H9 (cell line): ENCODE data around the gene BIRC5. TPM values are rescaled to one million over a fixed set of nuclear protein-coding genes. Genes with fewer than 3 reads are reported as not detected.

Experiments used
- DNase-seq: peaks from one replicate; pipeline ENCODE4 v3.0.0-alpha.2; 2017
- H2AFZ ChIP-seq: one replicate; pipeline ENCODE4 v1.6.1; 2013; ENCODE audit warnings: mild to moderate bottlenecking, low read length, control low read depth, moderate library complexity
- H2AK5ac ChIP-seq: 2 replicates; pipeline ENCODE4 v1.6.1; 2013; ENCODE audit warnings: low read length, control low read depth, mixed read lengths; ENCODE audit not compliant: insufficient read length
- H2BK120ac ChIP-seq: one replicate; pipeline ENCODE4 v1.6.1; 2013; ENCODE audit warnings: low read depth, mild to moderate bottlenecking, low read length, control low read depth, inconsistent platforms; ENCODE audit not compliant: poor library complexity, severe bottlenecking
- H2BK12ac ChIP-seq: 2 replicates; pipeline ENCODE4 v1.6.1; 2013; ENCODE audit warnings: low read length, control low read depth, mixed read lengths, low read depth; ENCODE audit not compliant: insufficient read length
- H2BK15ac ChIP-seq: 2 replicates; pipeline ENCODE4 v1.6.1; 2013; ENCODE audit warnings: low read depth, low read length, control low read depth
- H2BK20ac ChIP-seq: one replicate; pipeline ENCODE4 v1.6.1; 2013; ENCODE audit warnings: low read depth, mild to moderate bottlenecking, low read length, control low read depth, inconsistent platforms; ENCODE audit not compliant: poor library complexity, severe bottlenecking
- H2BK5ac ChIP-seq: 2 replicates; pipeline ENCODE4 v1.6.1; 2013; ENCODE audit warnings: low read length, control low read depth, mixed read lengths; ENCODE audit not compliant: insufficient read length
- H3K14ac ChIP-seq: 2 replicates; pipeline ENCODE4 v1.6.1; 2013; ENCODE audit warnings: low read length, control low read depth; ENCODE audit not compliant: insufficient read depth
- H3K18ac ChIP-seq: 2 replicates; pipeline ENCODE4 v1.6.1; 2013; ENCODE audit warnings: low read depth, mild to moderate bottlenecking, mixed read lengths, low read length, control low read depth; ENCODE audit not compliant: insufficient read length
- H3K23ac ChIP-seq: 2 replicates; pipeline ENCODE4 v1.6.1; 2013; ENCODE audit warnings: low read length, control low read depth, mixed read lengths, low read depth; ENCODE audit not compliant: insufficient read length
- H3K23me2 ChIP-seq: 2 replicates; pipeline ENCODE4 v1.6.1; 2013; ENCODE audit warnings: low read depth, mild to moderate bottlenecking, mixed read lengths, low read length, control low read depth; ENCODE audit not compliant: insufficient read length, poor library complexity, severe bottlenecking
- H3K27ac ChIP-seq: 2 replicates; pipeline ENCODE4 v1.5.1; 2013; ENCODE audit warnings: low read length, control low read depth, mixed read lengths, low read depth; ENCODE audit not compliant: insufficient read length
- H3K27me3 ChIP-seq: 2 replicates; pipeline ENCODE4 v1.6.1; 2013; ENCODE audit warnings: low read length, control low read depth, inconsistent platforms; ENCODE audit not compliant: insufficient read depth
- H3K4ac ChIP-seq: 2 replicates; pipeline ENCODE4 v1.6.1; 2013; ENCODE audit warnings: low read depth, mild to moderate bottlenecking, control low read depth, inconsistent platforms, low read length, moderate library complexity
- H3K4me1 ChIP-seq: 2 replicates; pipeline ENCODE4 v1.6.1; 2013; ENCODE audit warnings: low read length, control low read depth, inconsistent platforms; ENCODE audit not compliant: insufficient read depth
- H3K4me2 ChIP-seq: 2 replicates; pipeline ENCODE4 v1.6.1; 2013; ENCODE audit warnings: low read length, control low read depth, mixed read lengths; ENCODE audit not compliant: insufficient read length, insufficient read depth
- H3K56ac ChIP-seq: 2 replicates; pipeline ENCODE4 v1.6.1; 2013; ENCODE audit warnings: low read depth, mild to moderate bottlenecking, mixed read lengths, low read length, control low read depth; ENCODE audit not compliant: insufficient read length
- H3K79me1 ChIP-seq: 2 replicates; pipeline ENCODE4 v1.6.1; 2013; ENCODE audit warnings: low read depth, mild to moderate bottlenecking, moderate library complexity, low read length, control low read depth, inconsistent platforms; ENCODE audit not compliant: insufficient read depth, poor library complexity, severe bottlenecking
- H3K79me2 ChIP-seq: 2 replicates; pipeline ENCODE4 v1.6.1; 2013; ENCODE audit warnings: low read length, control low read depth, inconsistent platforms; ENCODE audit not compliant: insufficient read depth
- H3K9ac ChIP-seq: 2 replicates; pipeline ENCODE4 v1.6.1; 2013; ENCODE audit warnings: low read length, control low read depth, mixed read lengths; ENCODE audit not compliant: insufficient read length; ENCODE audit errors: extremely low read depth
- H3K9me3 ChIP-seq: one replicate; pipeline ENCODE4 v1.6.1; 2013; ENCODE audit warnings: low read depth, low read length, inconsistent platforms; ENCODE audit not compliant: control insufficient read depth
- H3T11ph ChIP-seq: one replicate; pipeline ENCODE4 v1.6.1; 2013; ENCODE audit warnings: mild to moderate bottlenecking, low read length, control low read depth, inconsistent platforms
- H4K20me1 ChIP-seq: one replicate; pipeline ENCODE4 v1.6.1; 2013; ENCODE audit not compliant: control insufficient read depth, insufficient read length, insufficient read depth
- H4K5ac ChIP-seq: 2 replicates; pipeline ENCODE4 v1.6.1; 2013; ENCODE audit warnings: low read depth, mild to moderate bottlenecking, mixed read lengths, low read length, control low read depth; ENCODE audit not compliant: insufficient read length
- H4K8ac ChIP-seq: replicated peaks from 2 replicates; pipeline ENCODE4 v1.6.1; 2013; ENCODE audit warnings: low read length, control low read depth, mixed read lengths, low read depth; ENCODE audit not compliant: insufficient read length
- H4K91ac ChIP-seq: 2 replicates; pipeline ENCODE4 v1.6.1; 2013; ENCODE audit warnings: low read depth, mild to moderate bottlenecking, moderate library complexity, mixed read lengths, low read length, control low read depth; ENCODE audit not compliant: insufficient read length
- H3K27ac Mint-ChIP-seq, 3 experiments: 2 replicates in 2 of 3; 3 replicates in 1 of 3; pipeline ENCODE4 v1.8.0; 2020 to 2021; ENCODE audit warnings: mixed read lengths in 3 of 3, mild to moderate bottlenecking in 1 of 3, moderate library complexity in 1 of 3
- H3K27me3 Mint-ChIP-seq: 2 replicates; pipeline ENCODE4 v1.8.0; 2021; ENCODE audit warnings: low read depth, mild to moderate bottlenecking, moderate library complexity, mixed read lengths
- H3K36me3 Mint-ChIP-seq, 3 experiments: 2 replicates in 2 of 3; 3 replicates in 1 of 3; pipeline ENCODE4 v1.8.0; 2020 to 2021; ENCODE audit warnings: low read depth in 3 of 3, mixed read lengths in 3 of 3; ENCODE audit not compliant: insufficient read depth in 1 of 3
- H3K4me1 Mint-ChIP-seq, 2 experiments: 2 replicates each; pipeline ENCODE4 v1.8.0; 2020; ENCODE audit warnings: mixed read lengths in 2 of 2
- H3K4me3 Mint-ChIP-seq, 2 experiments: 2 replicates in 1 of 2; 3 replicates in 1 of 2; pipeline ENCODE4 v1.8.0; 2020 to 2021; ENCODE audit warnings: mild to moderate bottlenecking in 2 of 2, mixed read lengths in 2 of 2, moderate library complexity in 1 of 2
- H3K9me3 Mint-ChIP-seq, 2 experiments: 2 replicates in 1 of 2; 3 replicates in 1 of 2; pipeline ENCODE4 v1.8.0; 2020; ENCODE audit warnings: mild to moderate bottlenecking in 2 of 2, mixed read lengths in 2 of 2, moderate library complexity in 1 of 2
- WGBS: extraction: QIAGEN DNeasy Blood & Tissue Kit; methylation state at CpG from one replicate; pipeline ENCODE4 v1.1.7; 2013; ENCODE audit warnings: missing lambda C conversion rate, low lambda C conversion rate, mixed read lengths; ENCODE audit not compliant: insufficient read length; ENCODE audit errors: extremely low coverage; 5-methylcytosine and 5-hydroxymethylcytosine counted together
- total RNA-seq: library from RNA; stranded (reverse); gene quantifications from 2 replicates; pipeline ENCODE4 v1.2.1, GENCODE V29; 2021
- TF ChIP-seq, protein P1 (sequence below): fragments of 200-600 bp; sonication (generic); conservative IDR thresholded peaks from 3 replicates; pipeline ENCODE4 v1.8.0; 2021; ENCODE audit warnings: antibody characterized with exemption, mild to moderate bottlenecking

Gene BIRC5
- total RNA-seq, 1 experiment from 2014 or later, result 97.8 TPM

DNA sequence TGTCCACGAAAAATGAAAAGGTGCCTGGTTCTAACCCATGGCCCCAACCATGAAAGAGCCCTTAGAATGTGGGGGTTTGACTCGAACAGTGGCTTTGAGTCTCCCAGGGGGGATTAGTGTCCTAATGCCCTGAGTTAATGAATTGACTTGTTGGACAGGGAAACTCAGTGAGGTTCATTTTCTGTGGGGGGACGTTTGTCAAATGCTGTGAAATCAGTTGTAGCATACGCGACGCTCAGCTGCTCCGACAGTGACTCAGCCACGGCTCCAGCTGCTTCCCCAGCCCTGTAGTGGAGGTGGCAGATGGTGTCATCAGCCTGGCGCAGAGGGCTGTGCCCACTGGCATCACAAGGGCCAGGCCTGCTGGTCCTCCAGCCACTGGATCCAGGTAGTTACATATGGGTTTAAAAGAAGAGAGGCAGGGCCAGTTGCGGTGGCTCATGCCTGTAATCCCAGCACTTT is 13.4 kb downstream of the BIRC5 start:
- H3K4me1 ChIP-seq, result no peaks in the 10 kb centered on the region
- peaks cover 0 to 9% of the 10 kb centered on the region in 2 experiments; a peak in 2 of 4 replicates for H3K4me1 Mint-ChIP-seq
- H3K56ac ChIP-seq, result no peak overlapping the region
- no peak overlapping the region for H3K27ac ChIP-seq
- TF ChIP-seq, protein P1, sequence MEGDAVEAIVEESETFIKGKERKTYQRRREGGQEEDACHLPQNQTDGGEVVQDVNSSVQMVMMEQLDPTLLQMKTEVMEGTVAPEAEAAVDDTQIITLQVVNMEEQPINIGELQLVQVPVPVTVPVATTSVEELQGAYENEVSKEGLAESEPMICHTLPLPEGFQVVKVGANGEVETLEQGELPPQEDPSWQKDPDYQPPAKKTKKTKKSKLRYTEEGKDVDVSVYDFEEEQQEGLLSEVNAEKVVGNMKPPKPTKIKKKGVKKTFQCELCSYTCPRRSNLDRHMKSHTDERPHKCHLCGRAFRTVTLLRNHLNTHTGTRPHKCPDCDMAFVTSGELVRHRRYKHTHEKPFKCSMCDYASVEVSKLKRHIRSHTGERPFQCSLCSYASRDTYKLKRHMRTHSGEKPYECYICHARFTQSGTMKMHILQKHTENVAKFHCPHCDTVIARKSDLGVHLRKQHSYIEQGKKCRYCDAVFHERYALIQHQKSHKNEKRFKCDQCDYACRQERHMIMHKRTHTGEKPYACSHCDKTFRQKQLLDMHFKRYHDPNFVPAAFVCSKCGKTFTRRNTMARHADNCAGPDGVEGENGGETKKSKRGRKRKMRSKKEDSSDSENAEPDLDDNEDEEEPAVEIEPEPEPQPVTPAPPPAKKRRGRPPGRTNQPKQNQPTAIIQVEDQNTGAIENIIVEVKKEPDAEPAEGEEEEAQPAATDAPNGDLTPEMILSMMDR, result no peak
- H3K23me2 ChIP-seq, result no peaks in the 10 kb centered on the region
- no peak overlapping the region for H2BK120ac ChIP-seq
- peaks cover 18 to 26% (median 26%) of the 10 kb centered on the region in 3 experiments; a peak in 6 of 7 replicates for H3K36me3 Mint-ChIP-seq
- no peak overlapping the region for H2BK15ac ChIP-seq
- H2AFZ ChIP-seq, result no peak overlapping the region
- no peak overlapping the region for H2BK20ac ChIP-seq
- no peak overlapping the region for H3K4me3 Mint-ChIP-seq
- H3K27me3 ChIP-seq, result peaks cover 6% of the 10 kb centered on the region; the same call in 1 of the 2 replicates
- DNase-seq, result no peak
- H4K8ac ChIP-seq, result no peak overlapping the region
- H4K5ac ChIP-seq, result no peak overlapping the region
- no peak overlapping the region for H2BK5ac ChIP-seq
- H2AK5ac ChIP-seq, result no peak overlapping the region
- H3K4ac ChIP-seq, result no peak overlapping the region
- H3K14ac ChIP-seq, result no peak overlapping the region
- H4K20me1 ChIP-seq, result no peaks in the 10 kb centered on the region
- H3K18ac ChIP-seq, result no peak overlapping the region
- no peaks in the 10 kb centered on the region for H3K79me1 ChIP-seq
- H3K79me2 ChIP-seq, result no peaks in the 10 kb centered on the region
- H3T11ph ChIP-seq, result no peak overlapping the region
- H3K9me3 Mint-ChIP-seq, result no peaks in the 10 kb centered on the region; a peak in 1 of 5 replicates
- H3K4me2 ChIP-seq, result no peak overlapping the region
- no peak overlapping the region for H3K23ac ChIP-seq
- no peak overlapping the region for H4K91ac ChIP-seq
- H3K9ac ChIP-seq, result no peak overlapping the region
- no CpG with 5 or more reads among the region's 10 CpGs for WGBS
- H3K9me3 ChIP-seq, result no peaks in the 10 kb centered on the region
- H3K27me3 Mint-ChIP-seq, result peaks cover 35% of the 10 kb centered on the region
- H3K27ac Mint-ChIP-seq, result no peak overlapping the region
- no peak overlapping the region for H2BK12ac ChIP-seq
